Psoas muscle (tissue), 8 donors: ENCODE data around the gene SEC11A. TPM values are rescaled to one million over a fixed set of nuclear protein-coding genes. Genes with fewer than 3 reads are reported as not detected.

Experiments
- ATAC-seq, 4 donors: fragments of 200-7000 bp; cut with Tn5 transposase; one replicate each; pipeline ENCODE4 v1.9.1; 2020; ENCODE audit warnings: moderate library complexity in 3 of 4, mild to moderate bottlenecking in 2 of 4
- DNase-seq, 2 donors: peaks; one replicate each; pipeline ENCODE4 v3.0.0-alpha.2; 2020
- H3K27ac ChIP-seq: fragments of 200-600 bp; one replicate; pipeline ENCODE4 v1.8.0; 2022
- H3K27me3 ChIP-seq, 3 donors: fragments of 200-600 bp in 1 of 3; one replicate each; pipeline versions ENCODE4 v1.6.1 to v1.8.0; 2013 to 2022; ENCODE audit warnings: low read length in 2 of 3, mild to moderate bottlenecking in 2 of 3, moderate library complexity in 1 of 3; ENCODE audit not compliant: insufficient read depth in 3 of 3
- H3K36me3 ChIP-seq, 2 donors: fragments of 200-600 bp in 1 of 2; one replicate each; pipeline versions ENCODE4 v1.6.1 to v1.8.0; 2013 to 2022; ENCODE audit warnings: low read depth in 1 of 2, mild to moderate bottlenecking in 1 of 2, moderate library complexity in 1 of 2; ENCODE audit not compliant: insufficient read depth in 1 of 2
- H3K4me1 ChIP-seq: fragments of 200-600 bp; one replicate; pipeline ENCODE4 v1.8.0; 2022
- H3K4me3 ChIP-seq: fragments of 200-600 bp; one replicate; pipeline ENCODE4 v1.8.0; 2022; ENCODE audit warnings: mild to moderate bottlenecking
- H3K9me3 ChIP-seq: fragments of 200-600 bp; one replicate; pipeline ENCODE4 v1.8.0; 2022
- CTCF ChIP-seq: fragments of 200-600 bp; IDR thresholded peaks from one replicate; pipeline ENCODE4 v1.8.0; 2022; ENCODE audit warnings: antibody characterized with exemption
- WGBS, 3 donors: extraction: QIAGEN DNeasy Blood & Tissue Kit; methylation state at CpG; one replicate each; pipeline versions ENCODE4 v1.1.6 to v1.1.7; 2013; 5-methylcytosine and 5-hydroxymethylcytosine counted together
- intact Hi-C, 2 donors: fragments of 100-400 bp; cut with DNase I; formaldehyde crosslinking; loops; one replicate each; pipeline versions ENCODE4 v1.11.0 to v1.14.2; 2022
- polyA plus RNA-seq, 3 donors: library from polyadenylated mRNA; stranded (reverse); fragments of 200-250 nt; gene quantifications; one replicate each; pipeline ENCODE4 v1.2.3, GENCODE V29; 2013
- total RNA-seq, 4 donors: library from RNA; stranded (reverse); fragmentation: NEBNext Ultra II Directional in 2 of 4; extraction: Animal tissue kit (Norgen Biotek cat#: 25700) in 2 of 4; gene quantifications; one replicate each; pipeline versions ENCODE4 v1.2.1 to v1.2.4, GENCODE V29; 2021 to 2023
- donor health status: healthy with polysubstance abuse.
- donor health status: DM: no; HTN: no; CAD: no; lungs with moderate emphysema.
- donor health status: Bipolar disorder and iron deficiency.
- donor health status: healthy.
- donor health status: DM: yes; HTN: yes; CAD: no.
- donor health status: DM: no; HTN: no; CAD: no.
- donor health status: DM: no; HTN: no; CAD: no.
- donor health status: DM: yes; HTN: yes; CAD: no.

The SEC11A gene
- total and polyA plus RNA-seq, 7 donors = 80.7 to 237 (median 106) TPM

GRCh38 chr15:84703808-84704207 lies 12.1 kb downstream of the SEC11A start:
- ATAC-seq (no peak), DNase-seq (no peak)
- Histone ChIP-seq H3K36me3 (peaks cover 0 to 3% of the 10 kb centered on the region in 2 donors), H3K4me3 (no peak overlapping the region), H3K9me3 (no peaks in the 10 kb centered on the region), H3K4me1 (peaks cover 20% of the 10 kb centered on the region), H3K27me3 (no peaks in the 10 kb centered on the region), H3K27ac (peak overlapping the region; percentile 62)
- intact Hi-C loops = loop anchor here in 1 of 2 donors (5.0 kb wide), 1 partner anchor 37 kb away; no protein-coding TSS in a partner anchor
- 81 to 87% (median 87%) methylated on average over 5 of the region's 5 CpGs for WGBS, 3 donors
- no peak for TF ChIP-seq CTCF

- Histone ChIP-seq H3K27me3 (no peaks in the 10 kb centered on the region), H3K4me1 (peaks cover 22% of the 10 kb centered on the region), H3K9me3 (no peaks in the 10 kb centered on the region), H3K4me3 (no peak overlapping the region), H3K36me3 (peaks cover 0 to 3% of the 10 kb centered on the region in 2 donors), H3K27ac (peak overlapping the region; percentile 62)
- 13 to 23% (median 15%) methylated on average over 4 of the region's 4 CpGs for WGBS, 3 donors
- intact Hi-C loops = loop anchor here in 1 of 2 donors (5.0 kb wide), 1 partner anchor 36 kb away; no protein-coding TSS in a partner anchor
- DNase-seq = peak in 1 of 2 donors; percentile 26
- no peak for TF ChIP-seq CTCF
- peak; percentile 61 to 82 (median 78) for ATAC-seq
Observed at GRCh38 chr15:84702961-84703482, 12.9 kb downstream of the SEC11A start.

- no peak for TF ChIP-seq CTCF
- ATAC-seq (no peak), DNase-seq (no peak)
- H3K36me3 ChIP-seq = no peaks in the 10 kb centered on the region
- H3K27ac ChIP-seq = no peak overlapping the region
- intact Hi-C loops = loop anchor here in 1 of 2 donors (5.0 kb wide), 1 partner anchor 32 kb away; no protein-coding TSS in a partner anchor
- no peaks in the 10 kb centered on the region for H3K27me3 ChIP-seq
- peaks cover 36% of the 10 kb centered on the region for H3K4me1 ChIP-seq
- no peaks in the 10 kb centered on the region for H3K9me3 ChIP-seq
- no peak overlapping the region for H3K4me3 ChIP-seq
- WGBS, 3 donors = 85 to 91% (median 87%) methylated on average over 8 of the region's 8 CpGs
Observed at GRCh38 chr15:84699538-84700191, 16.3 kb downstream of the SEC11A start.

- no peak overlapping the region for H3K4me3 ChIP-seq
- ATAC-seq (no peak), DNase-seq (no peak)
- intact Hi-C loops = no loop called here
- H3K27ac ChIP-seq = no peak overlapping the region
- H3K4me1 ChIP-seq = peaks cover 16% of the 10 kb centered on the region
- H3K9me3 ChIP-seq = no peaks in the 10 kb centered on the region
- no peaks in the 10 kb centered on the region for H3K27me3 ChIP-seq
- TF ChIP-seq CTCF = no peak
- WGBS, 3 donors = 29 to 35% (median 33%) methylated on average over 1 of the region's 1 CpG
- H3K36me3 ChIP-seq = no peaks in the 10 kb centered on the region
Observed at GRCh38 chr15:84697236-84697990, 18.5 kb downstream of the SEC11A start.
